ENCODE data around the gene RNF115. TPM values are rescaled to one million over a fixed set of nuclear protein-coding genes. Genes with fewer than 3 reads are reported as not detected.

RNF115 gene
- total RNA-seq, 2 donors from 2014 or later, result 17.7 to 19.3 TPM

GRCh38 chr1:145710291-145711027 is 113.4 kb downstream of the RNF115 start:
- no peak overlapping the region for H3K4me3 ChIP-seq (ENCODE audit: low read length)
- no peaks in the 10 kb centered on the region for H3K9me3 Mint-ChIP-seq
- no peak overlapping the region for H3K9ac ChIP-seq (ENCODE audit: extremely low read depth, low read length, poor library complexity, severe bottlenecking)
- H3K9me3 ChIP-seq (ENCODE audit: control insufficient read depth, low read length), result no peaks in the 10 kb centered on the region
- no peak overlapping the region for H3K27ac Mint-ChIP-seq
- H3K27ac ChIP-seq (ENCODE audit: low read depth, low read length), result no peak overlapping the region
- 60 to 87% methylated on average over 1 to 4 of the region's 4 CpGs for WGBS, 2 experiments (ENCODE audit: insufficient coverage in 1 of 2, insufficient read length in 1 of 2)
- peaks cover 45% of the 10 kb centered on the region for H3K4me1 Mint-ChIP-seq
- no peaks in the 10 kb centered on the region for H3K27me3 ChIP-seq (ENCODE audit: control insufficient read depth, insufficient read depth, low read length, poor library complexity, severe bottlenecking)
- peaks cover 20% of the 10 kb centered on the region for H3K4me1 ChIP-seq (ENCODE audit: control insufficient read depth, insufficient read depth, low read length)
- H3K36me3 ChIP-seq (ENCODE audit: control insufficient read depth, insufficient read depth, low read length), result no peaks in the 10 kb centered on the region
- TF ChIP-seq CTCF (conservative IDR thresholded peaks at IDR 0.05), result no peak
- H3K27me3 Mint-ChIP-seq (ENCODE audit: insufficient read depth), result no peaks in the 10 kb centered on the region
- H3K36me3 Mint-ChIP-seq (ENCODE audit: low read depth), result no peaks in the 10 kb centered on the region
- no peak overlapping the region for H3K4me3 Mint-ChIP-seq
- DNase-seq, result no peak

DNA sequence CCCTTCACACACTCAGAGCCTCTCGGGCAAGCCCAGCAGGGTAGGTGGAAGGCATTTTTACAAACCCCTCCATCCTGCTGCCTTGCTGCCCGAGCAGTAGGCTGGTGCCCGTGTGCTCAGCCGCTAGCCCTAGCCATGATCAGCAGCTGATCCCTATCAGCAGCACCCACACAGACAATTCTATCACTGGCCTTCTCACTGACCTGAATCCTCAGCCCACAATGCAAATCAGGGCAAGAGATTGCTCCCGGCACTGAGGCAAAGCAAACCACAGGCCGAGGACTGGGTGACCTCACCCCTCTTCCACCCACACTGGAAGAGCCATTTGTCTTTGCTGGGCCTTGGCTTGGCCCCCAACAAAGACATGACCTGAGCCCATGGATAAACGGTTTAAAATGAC is 115.8 kb downstream of the RNF115 start:
- no peaks in the 10 kb centered on the region for H3K36me3 Mint-ChIP-seq (ENCODE audit: low read depth)
- Histone ChIP-seq H3K36me3 (ENCODE audit: control insufficient read depth, insufficient read depth, low read length) (peaks cover under 1% of the 10 kb centered on the region), H3K27ac (ENCODE audit: low read depth, low read length) (no peak overlapping the region), H3K4me1 (ENCODE audit: control insufficient read depth, insufficient read depth, low read length) (peaks cover 29% of the 10 kb centered on the region), H3K9me3 (ENCODE audit: control insufficient read depth, low read length) (no peaks in the 10 kb centered on the region), H3K4me3 (ENCODE audit: low read length) (no peak overlapping the region), H3K9ac (ENCODE audit: extremely low read depth, low read length, poor library complexity, severe bottlenecking) (peak overlapping the region; percentile 9), H3K27me3 (ENCODE audit: control insufficient read depth, insufficient read depth, low read length, poor library complexity, severe bottlenecking) (no peaks in the 10 kb centered on the region)
- H3K27me3 Mint-ChIP-seq (ENCODE audit: insufficient read depth), result no peaks in the 10 kb centered on the region
- no peaks in the 10 kb centered on the region for H3K9me3 Mint-ChIP-seq
- H3K4me1 Mint-ChIP-seq, result peaks cover 60% of the 10 kb centered on the region
- peak overlapping the region; percentile 55 for H3K4me3 Mint-ChIP-seq
- H3K27ac Mint-ChIP-seq, result peak overlapping the region; percentile 90
- 38 to 57% methylated on average over 6 to 7 of the region's 7 CpGs for WGBS, 2 experiments (ENCODE audit: insufficient coverage in 1 of 2, insufficient read length in 1 of 2)
- TF ChIP-seq CTCF (conservative IDR thresholded peaks at IDR 0.05), result no peak
- peak; percentile 75 for DNase-seq

DNA sequence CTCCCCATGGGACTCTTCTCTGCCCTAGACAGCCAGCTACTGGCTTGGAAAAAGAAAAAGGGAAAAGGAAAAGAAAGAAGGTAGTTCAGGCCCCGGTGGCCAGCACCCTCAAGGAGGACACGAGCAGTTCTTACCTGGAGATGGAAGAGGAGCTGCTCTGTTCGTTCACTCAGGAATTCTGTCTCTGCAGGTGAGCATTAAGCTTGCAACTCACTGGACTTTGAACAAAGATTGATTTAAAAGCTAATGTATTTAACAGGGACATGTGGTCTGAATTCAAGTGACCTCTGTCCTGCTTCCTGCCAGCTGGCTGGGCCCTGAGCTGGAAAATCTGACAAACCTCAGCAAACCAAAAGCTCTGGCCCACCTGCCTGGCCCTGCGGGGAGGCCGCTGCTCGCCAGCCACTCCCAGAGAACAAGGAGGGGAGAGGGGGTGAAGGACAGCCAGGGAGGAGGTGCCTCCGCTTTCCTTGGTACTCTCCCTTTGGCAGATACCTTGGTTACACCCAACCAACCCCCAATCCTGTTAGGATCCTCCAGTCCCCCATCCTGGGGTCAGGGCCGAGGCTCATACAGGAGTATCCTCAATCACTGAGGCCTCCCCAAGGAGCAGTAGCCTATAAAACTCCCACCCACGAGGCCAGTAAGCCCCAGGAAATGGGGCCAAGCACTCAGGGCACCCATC is 116.6 kb downstream of the RNF115 start, which contains the start of gene PDZK1:
TSS of gene PDZK1 (minus strand) at position 186 of the 685 bp plus-strand sequence. CDS start 19,347 bp downstream, outside the sequence.
- peak; percentile 75 for DNase-seq
- Histone ChIP-seq H3K4me3 (ENCODE audit: low read length) (peak within 1 kb of the TSS; percentile 72), H3K9me3 (ENCODE audit: control insufficient read depth, low read length) (no peaks in the 10 kb centered on the region), H3K4me1 (ENCODE audit: control insufficient read depth, insufficient read depth, low read length) (peaks cover 29% of the 10 kb centered on the region), H3K36me3 (ENCODE audit: control insufficient read depth, insufficient read depth, low read length) (peaks cover 5% of the 10 kb centered on the region), H3K27ac (ENCODE audit: low read depth, low read length) (peak within 1 kb of the TSS; percentile 40), H3K27me3 (ENCODE audit: control insufficient read depth, insufficient read depth, low read length, poor library complexity, severe bottlenecking) (no peaks in the 10 kb centered on the region), H3K9ac (ENCODE audit: extremely low read depth, low read length, poor library complexity, severe bottlenecking) (peak within 1 kb of the TSS; percentile 36)
- Mint-ChIP-seq H3K4me3 (peak within 1 kb of the TSS; percentile 55), H3K9me3 (no peaks in the 10 kb centered on the region), H3K36me3 (ENCODE audit: low read depth) (peaks cover under 1% of the 10 kb centered on the region), H3K27me3 (ENCODE audit: insufficient read depth) (no peaks in the 10 kb centered on the region), H3K27ac (peak within 1 kb of the TSS; percentile 90), H3K4me1 (peaks cover 60% of the 10 kb centered on the region)
- no peak for TF ChIP-seq CTCF (conservative IDR thresholded peaks at IDR 0.05)
- 70 to 80% methylated on average over 5 to 9 of the region's 9 CpGs for WGBS, 2 experiments (ENCODE audit: insufficient coverage in 1 of 2, insufficient read length in 1 of 2)
